ENCODE measurements around the gene IMP4. TPM values are rescaled to one million over a fixed set of nuclear protein-coding genes. Genes with fewer than 3 reads are reported as not detected.

Gene IMP4
- total RNA-seq, 1 experiment from 2014 or later: 112 TPM

GRCh38 chr2:130376433-130377293 is 34.0 kb downstream of the IMP4 start:
- DNase-seq (ENCODE audit: low spot score): no peak

GRCh38 chr2:130377491-130377890 is 34.8 kb downstream of the IMP4 start:
- DNase-seq (ENCODE audit: low spot score): no peak

GRCh38 chr2:130378206-130378897 is 35.7 kb downstream of the IMP4 start:
- no peak for DNase-seq (ENCODE audit: low spot score)

GRCh38 chr2:130378898-130379214 is 36.2 kb downstream of the IMP4 start:
- no peak for DNase-seq (ENCODE audit: low spot score)

GRCh38 chr2:130380096-130380934 is 37.6 kb downstream of the IMP4 start:
- DNase-seq (ENCODE audit: low spot score): no peak

GRCh38 chr2:130381145-130381544 is 38.4 kb downstream of the IMP4 start:
- no peak for DNase-seq (ENCODE audit: low spot score)

GRCh38 chr2:130381619-130382018 is 38.9 kb downstream of the IMP4 start:
- no peak for DNase-seq (ENCODE audit: low spot score)

- DNase-seq (ENCODE audit: low spot score): no peak
Observed at GRCh38 chr2:130382313-130382917, 39.7 kb downstream of the IMP4 start.

GRCh38 chr2:130385709-130386108 is 43.0 kb downstream of the IMP4 start:
- no peak for DNase-seq (ENCODE audit: low spot score)

- no peak for DNase-seq (ENCODE audit: low spot score)
Observed at GRCh38 chr2:130387071-130387400, 44.3 kb downstream of the IMP4 start.

GRCh38 chr2:130387804-130388203 is 45.1 kb downstream of the IMP4 start:
- no peak for DNase-seq (ENCODE audit: low spot score)

- DNase-seq (ENCODE audit: low spot score): no peak
Observed at GRCh38 chr2:130388221-130388907, 45.7 kb downstream of the IMP4 start.

GRCh38 chr2:130389358-130389757 is 46.7 kb downstream of the IMP4 start:
- DNase-seq (ENCODE audit: low spot score): no peak

- DNase-seq (ENCODE audit: low spot score): no peak
Observed at GRCh38 chr2:130389783-130390182, 47.1 kb downstream of the IMP4 start.

GRCh38 chr2:130390460-130391057 is 47.9 kb downstream of the IMP4 start:
- peak; percentile 1 for DNase-seq (ENCODE audit: low spot score)

GRCh38 chr2:130391058-130391871 is 48.6 kb downstream of the IMP4 start:
- DNase-seq (ENCODE audit: low spot score): peak; percentile 48

- DNase-seq (ENCODE audit: low spot score): peak; percentile 1
Observed at GRCh38 chr2:130391872-130392670, 49.4 kb downstream of the IMP4 start.

GRCh38 chr2:130393318-130393910 is 50.7 kb downstream of the IMP4 start:
- peak; percentile 9 for DNase-seq (ENCODE audit: low spot score)

All from H4 (cell line).